SU-DHL-6 (cell line): ENCODE data around the gene CFDP1.

Experiments
- CTCF ChIP-seq: fragments of 200-600 bp; sonication (generic); IDR thresholded peaks from one replicate; pipeline ENCODE4 v1.5.1; 2017; ENCODE audit warnings: antibody characterized with exemption, mild to moderate bottlenecking, low read length, moderate library complexity; ENCODE audit not compliant: insufficient read depth, poor library complexity, severe bottlenecking
- EZH2phosphoT487 ChIP-seq: fragments of 200-600 bp; sonication (generic), shearing (Covaris generic); conservative IDR thresholded peaks from 2 replicates; pipeline ENCODE4 v1.6.1; 2018; ENCODE audit warnings: mild to moderate bottlenecking, antibody characterized with exemption, low read length, moderate library complexity, mixed read lengths

GRCh38 chr16:75263291-75263962, 169.9 kb downstream of the CFDP1 start:
- TF ChIP-seq CTCF, result no peak
- no peak for TF ChIP-seq EZH2phosphoT487
